ENCODE measurements around the gene IL5. TPM values are rescaled to one million over a fixed set of nuclear protein-coding genes. Genes with fewer than 3 reads are reported as not detected.
A peak's percentile ranks its signal among the peaks of the same experiment; 100 is the strongest.

Gene IL5
- total RNA-seq, 4 donors from 2014 or later, result not detected

DNA sequence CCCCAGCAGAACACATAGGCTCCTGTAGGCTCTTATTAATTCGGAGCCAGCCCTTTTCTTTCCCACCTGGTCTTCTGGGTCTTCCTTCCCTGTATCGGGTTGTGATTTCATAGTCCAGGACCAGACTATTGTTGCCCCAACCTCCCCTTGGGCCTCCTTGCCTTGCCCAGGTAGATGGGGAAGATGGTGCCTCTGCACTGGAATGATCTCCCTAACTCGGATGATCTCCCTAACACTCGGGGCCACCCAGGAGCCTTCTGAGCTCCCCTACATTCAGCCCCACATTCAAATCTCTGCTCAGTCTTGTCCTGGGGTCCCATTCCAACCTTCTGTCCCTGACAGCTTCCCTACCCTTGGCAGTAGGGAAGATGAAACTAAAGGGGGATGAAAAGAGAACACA lies 50.1 kb downstream of the IL5 start:
- peaks cover 0 to 7% (median 2%) of the 10 kb centered on the region in 4 donors for H3K36me3 ChIP-seq
- H3K9me3 ChIP-seq, result no peaks in the 10 kb centered on the region
- no peaks in the 10 kb centered on the region for H3K27me3 ChIP-seq
- intact Hi-C loops (cut with DNase I), result no loop called here
- H3K4me3 ChIP-seq, result no peak overlapping the region
- DNase-seq (ENCODE audit: extremely low spot score), result peak; percentile 45
- TF ChIP-seq EP300 (IDR thresholded peaks at IDR 0.05) (no peak), POLR2AphosphoS5 (IDR thresholded peaks at IDR 0.05) (no peak), POLR2A (IDR thresholded peaks at IDR 0.05; ENCODE audit: low read depth) (no peak)
- TF ChIP-seq, protein P1, sequence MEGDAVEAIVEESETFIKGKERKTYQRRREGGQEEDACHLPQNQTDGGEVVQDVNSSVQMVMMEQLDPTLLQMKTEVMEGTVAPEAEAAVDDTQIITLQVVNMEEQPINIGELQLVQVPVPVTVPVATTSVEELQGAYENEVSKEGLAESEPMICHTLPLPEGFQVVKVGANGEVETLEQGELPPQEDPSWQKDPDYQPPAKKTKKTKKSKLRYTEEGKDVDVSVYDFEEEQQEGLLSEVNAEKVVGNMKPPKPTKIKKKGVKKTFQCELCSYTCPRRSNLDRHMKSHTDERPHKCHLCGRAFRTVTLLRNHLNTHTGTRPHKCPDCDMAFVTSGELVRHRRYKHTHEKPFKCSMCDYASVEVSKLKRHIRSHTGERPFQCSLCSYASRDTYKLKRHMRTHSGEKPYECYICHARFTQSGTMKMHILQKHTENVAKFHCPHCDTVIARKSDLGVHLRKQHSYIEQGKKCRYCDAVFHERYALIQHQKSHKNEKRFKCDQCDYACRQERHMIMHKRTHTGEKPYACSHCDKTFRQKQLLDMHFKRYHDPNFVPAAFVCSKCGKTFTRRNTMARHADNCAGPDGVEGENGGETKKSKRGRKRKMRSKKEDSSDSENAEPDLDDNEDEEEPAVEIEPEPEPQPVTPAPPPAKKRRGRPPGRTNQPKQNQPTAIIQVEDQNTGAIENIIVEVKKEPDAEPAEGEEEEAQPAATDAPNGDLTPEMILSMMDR (IDR thresholded peaks at IDR 0.05), result no peak
- peaks cover 60 to 74% (median 71%) of the 10 kb centered on the region in 4 donors for H3K4me1 ChIP-seq
- H3K27ac ChIP-seq (replicated peaks in 1 of 4), result peak overlapping the region in 3 of 4 donors; percentile 94 to 98 (median 96)
- WGBS, result 97% methylated on average over 4 of the region's 4 CpGs

DNA sequence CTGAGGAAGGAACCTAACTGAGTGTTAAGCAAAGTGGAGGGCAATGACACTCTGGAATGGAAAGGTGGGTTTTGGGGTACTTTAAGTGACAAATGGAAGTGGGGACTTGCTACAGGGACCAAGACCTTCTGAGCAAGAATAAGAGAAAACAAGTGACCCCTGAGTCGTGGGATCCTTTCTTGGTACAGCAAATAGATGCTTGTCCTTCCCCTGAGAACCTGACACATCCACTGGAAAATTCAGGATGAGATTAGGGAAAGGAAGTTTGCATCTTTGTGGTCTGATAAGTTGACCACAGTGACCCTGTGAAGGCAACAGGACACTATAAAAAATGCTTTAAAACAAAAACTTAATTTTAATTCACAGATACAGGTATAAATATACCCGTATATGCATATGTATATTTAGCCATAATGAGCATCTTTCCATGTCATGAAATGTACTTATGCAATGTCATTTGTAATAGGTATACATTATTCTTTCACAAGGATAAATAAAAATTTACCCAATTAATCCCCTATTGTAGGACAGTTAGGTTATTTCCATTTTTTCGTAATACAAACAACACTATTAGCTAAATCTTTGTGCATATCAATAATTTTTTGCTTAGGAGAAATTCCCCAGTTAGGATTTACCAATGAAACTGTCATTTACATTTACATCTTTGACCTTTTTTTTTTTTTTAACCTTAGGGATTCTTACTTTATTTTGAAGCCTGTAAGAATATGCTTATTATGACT lies 50.8 kb downstream of the IL5 start:
- DNase-seq (ENCODE audit: extremely low spot score), result peak; percentile 55
- Histone ChIP-seq H3K27ac (replicated peaks in 1 of 4) (peak overlapping the region in 3 of 4 donors; percentile 97 to 98 (median 97)), H3K4me3 (no peak overlapping the region), H3K27me3 (no peaks in the 10 kb centered on the region), H3K9me3 (no peaks in the 10 kb centered on the region), H3K4me1 (peaks cover 61 to 74% (median 71%) of the 10 kb centered on the region in 4 donors), H3K36me3 (peaks cover 0 to 14% (median 8%) of the 10 kb centered on the region in 4 donors)
- intact Hi-C loops (cut with DNase I), result no loop called here
- TF ChIP-seq POLR2AphosphoS5 (IDR thresholded peaks at IDR 0.05) (no peak), EP300 (IDR thresholded peaks at IDR 0.05) (no peak), POLR2A (IDR thresholded peaks at IDR 0.05; ENCODE audit: low read depth) (no peak)
- TF ChIP-seq, protein P1 (IDR thresholded peaks at IDR 0.05), result no peak
- 90% methylated on average over 3 of the region's 3 CpGs for WGBS

Other genes starting within 250 kb of the IL5 start
- 1 to 10 TPM in 2 of 4 donors, under 1 TPM in 2; 0.42 to 1.7 (median 1.0) TPM for gene SLC22A4, start 249.1 kb downstream of the IL5 start, total RNA-seq
- 1 to 10 TPM; 6.2 to 8.8 (median 7.5) TPM for gene SLC22A5, start 173.8 kb downstream of the IL5 start, total RNA-seq
- 100 to 1,000 TPM in 1 of 4 donors, 10 to 100 TPM in 3; 20.6 to 289 (median 29.6) TPM for gene IRF1, start 52.7 kb downstream of the IL5 start, total RNA-seq
- gene RAD50, start 13.5 kb upstream of the IL5 start, total RNA-seq, result 10 to 100 TPM; 24.0 to 39.9 (median 29.3) TPM
- not detected for gene IL13, start 114.7 kb upstream of the IL5 start, total RNA-seq
- not detected for gene IL4, start 130.5 kb upstream of the IL5 start, total RNA-seq
- gene KIF3A, start 194.0 kb upstream of the IL5 start, total RNA-seq, result 1 to 10 TPM; 5.5 to 9.6 (median 8.3) TPM
- under 1 TPM in 1 of 4 donors, not detected in 3; 0.39 TPM for gene CCNI2, start 203.9 kb upstream of the IL5 start, total RNA-seq
- 10 to 100 TPM; 26.7 to 42.8 (median 36.9) TPM for gene SEPTIN8, start 233.7 kb upstream of the IL5 start, total RNA-seq